NCI-H146 treated with DMSO at 0.1 percent for 48 hours (cell line): ENCODE results near the gene POLD2.

Experiments used
- DNase-seq: peaks from one replicate; lab custom pipeline; 2025; ENCODE audit not compliant: unreplicated experiment; lab: John Stamatoyannopoulos, UW

Gene POLD2

DNA sequence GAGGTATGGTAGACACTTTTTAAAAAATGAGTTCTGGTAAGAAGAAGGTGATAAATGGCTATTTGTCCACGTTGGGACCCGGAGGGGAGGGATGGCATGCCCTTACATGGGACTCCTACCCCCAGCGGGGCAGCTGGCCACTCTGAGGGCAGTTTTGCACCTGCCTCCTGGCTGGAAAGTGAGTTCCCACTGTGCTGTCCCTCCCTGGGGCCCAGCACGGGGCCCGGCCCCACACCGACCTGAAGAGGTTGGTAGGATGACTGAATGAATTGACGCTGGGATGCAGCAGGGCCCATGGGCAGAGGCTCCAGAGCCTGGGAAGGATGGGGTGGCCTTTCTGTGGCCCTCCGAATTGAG lies 19.8 kb downstream of the POLD2 start:
- DNase-seq, result no peak

DNA sequence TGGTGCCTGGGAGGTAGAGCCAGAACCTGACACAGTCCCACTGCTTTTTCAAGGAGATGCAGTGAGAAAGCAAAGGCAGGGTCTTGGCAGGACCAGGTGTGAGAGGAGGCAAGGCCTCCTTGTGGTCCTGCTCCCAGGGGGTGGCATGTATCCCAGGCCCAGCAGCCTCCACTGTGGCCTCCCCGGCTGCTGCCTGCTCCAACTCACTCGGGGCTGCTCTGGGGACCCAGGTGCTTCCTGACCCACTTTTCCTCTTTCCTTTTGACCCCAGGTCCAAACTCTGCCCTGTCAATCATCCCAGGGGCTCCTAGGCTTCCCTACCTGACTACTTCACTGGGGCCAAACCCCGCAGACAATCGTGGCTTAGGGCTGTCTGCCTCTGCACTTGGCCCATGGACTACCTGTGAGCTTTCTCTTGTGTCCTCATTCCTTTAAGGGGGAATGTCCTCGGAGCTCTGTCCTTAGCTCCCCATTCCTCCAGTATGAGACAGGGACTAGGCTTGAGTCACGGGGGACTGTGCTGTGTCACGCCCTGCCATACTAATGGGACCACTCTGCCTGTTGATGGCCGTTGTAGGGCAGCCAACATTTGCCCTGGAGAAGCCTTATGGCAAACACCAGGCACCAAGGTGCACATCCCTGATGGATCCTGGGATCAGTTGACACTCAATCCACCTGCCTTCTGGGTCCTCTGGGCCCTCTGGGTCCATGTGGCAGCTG lies 20.3 kb downstream of the POLD2 start:
- no peak for DNase-seq

DNA sequence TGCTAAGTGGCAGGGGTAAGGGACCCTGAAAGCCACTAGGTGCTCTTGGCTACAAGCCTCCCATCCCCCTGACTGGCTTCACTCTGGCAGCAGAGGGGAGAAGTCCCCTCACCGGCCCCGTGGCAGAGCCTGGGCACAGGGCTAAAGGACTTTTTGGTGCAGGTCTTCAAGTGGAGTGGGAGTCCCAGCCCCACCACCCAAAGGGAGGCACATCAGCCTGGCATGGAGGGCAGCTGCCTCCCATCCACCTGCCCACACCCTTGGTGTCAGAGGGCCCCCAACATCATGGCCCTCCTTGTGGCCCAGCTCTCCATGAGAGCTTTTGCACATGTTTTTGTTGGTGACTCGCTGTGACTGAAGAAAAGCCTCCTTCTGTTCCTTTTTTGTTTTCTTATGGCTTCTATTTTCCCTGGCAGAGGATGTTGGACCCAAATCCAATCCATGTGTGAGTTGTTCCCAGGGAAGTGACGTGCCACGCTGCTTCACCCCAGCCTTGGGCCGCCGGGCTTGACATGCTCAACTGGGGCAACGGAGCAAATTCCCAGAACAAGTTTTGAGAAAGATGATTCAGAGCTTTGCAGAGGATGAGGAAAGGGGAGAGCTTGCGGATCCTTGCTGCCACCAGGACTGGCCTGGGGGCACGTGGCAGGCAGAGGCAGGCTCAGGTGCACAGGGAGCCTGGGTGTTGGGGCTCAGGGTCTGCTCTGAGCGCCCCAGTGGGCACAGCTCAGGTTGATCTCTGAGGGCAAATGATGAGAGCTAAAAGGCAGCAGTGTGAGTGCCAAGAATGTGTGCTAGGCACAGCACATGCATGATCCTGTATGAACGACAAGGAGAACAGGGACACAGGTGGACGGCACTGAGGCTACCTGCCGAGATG lies 21.1 kb downstream of the POLD2 start:
- DNase-seq, result no peak

DNA sequence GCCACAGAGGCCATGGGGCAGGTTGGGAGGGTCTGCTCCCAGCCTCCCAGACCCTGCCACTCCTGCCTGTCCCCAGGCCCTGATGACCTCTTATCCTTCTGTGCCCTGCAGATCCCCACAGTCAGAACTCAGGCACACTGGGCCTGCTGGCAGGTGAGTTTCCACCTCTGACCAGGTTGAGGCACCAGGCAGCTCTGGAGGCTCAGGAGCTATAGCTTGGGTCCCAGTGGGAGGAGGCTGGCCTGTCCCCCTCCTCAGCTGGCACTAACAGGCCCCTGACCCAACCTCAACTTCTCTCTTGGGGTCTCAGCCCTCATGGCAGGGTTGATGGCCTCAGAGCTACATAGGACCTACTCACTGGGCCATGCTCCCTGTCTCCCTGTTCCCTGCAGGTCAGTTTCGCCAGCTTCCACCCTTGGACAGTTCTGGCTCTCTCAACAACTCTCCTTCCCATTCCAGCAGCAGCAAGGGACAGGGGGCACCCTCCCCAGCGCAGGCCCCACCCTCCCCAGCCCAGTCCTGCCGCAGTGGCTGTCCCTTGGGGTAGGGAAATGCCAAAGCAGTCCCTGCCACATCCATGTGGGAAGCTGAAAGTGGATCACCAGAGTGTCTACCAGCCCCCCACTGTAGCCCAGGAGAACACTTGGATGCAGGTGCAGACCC lies 21.9 kb downstream of the POLD2 start:
- no peak for DNase-seq

DNA sequence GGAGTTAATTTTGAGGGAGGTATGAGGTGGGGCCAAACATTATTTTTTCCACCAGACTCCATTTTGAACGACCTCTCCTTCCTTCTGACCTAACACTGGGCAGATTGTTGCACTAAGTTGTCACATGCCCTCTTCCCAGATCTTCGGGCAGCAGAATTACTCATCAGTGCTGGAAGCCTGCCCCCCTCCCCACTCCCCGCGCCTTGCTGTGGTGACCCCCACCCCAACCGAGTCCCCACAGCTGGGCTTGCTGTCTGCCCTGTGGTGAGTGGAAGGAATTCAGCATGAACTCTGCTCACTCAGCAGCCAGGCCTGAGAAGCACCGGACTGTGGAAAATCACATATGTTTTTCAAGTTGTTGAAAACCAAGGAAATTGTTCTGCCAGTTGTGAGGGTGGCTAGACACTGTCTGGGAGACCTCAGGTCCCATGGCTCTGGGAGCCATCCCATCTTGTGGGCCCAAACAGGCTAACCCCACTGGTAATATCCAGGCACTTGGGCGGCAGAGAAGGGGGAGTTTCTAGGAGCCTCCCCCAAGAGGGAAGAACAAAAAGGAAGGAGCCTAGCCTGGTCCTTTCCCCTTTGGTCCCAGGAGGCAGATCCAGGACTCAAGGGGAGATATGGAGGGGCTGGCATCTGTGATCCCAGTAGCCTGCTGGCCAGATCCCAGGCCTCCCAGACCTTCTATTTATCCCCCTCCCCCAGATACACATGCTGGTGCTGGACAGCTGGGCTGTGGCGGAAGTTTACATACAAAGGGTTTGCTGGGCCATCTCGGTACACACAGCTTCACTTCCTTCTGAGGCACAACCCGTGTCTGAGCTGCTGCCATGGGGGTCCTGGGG lies 22.7 kb downstream of the POLD2 start:
- no peak for DNase-seq

DNA sequence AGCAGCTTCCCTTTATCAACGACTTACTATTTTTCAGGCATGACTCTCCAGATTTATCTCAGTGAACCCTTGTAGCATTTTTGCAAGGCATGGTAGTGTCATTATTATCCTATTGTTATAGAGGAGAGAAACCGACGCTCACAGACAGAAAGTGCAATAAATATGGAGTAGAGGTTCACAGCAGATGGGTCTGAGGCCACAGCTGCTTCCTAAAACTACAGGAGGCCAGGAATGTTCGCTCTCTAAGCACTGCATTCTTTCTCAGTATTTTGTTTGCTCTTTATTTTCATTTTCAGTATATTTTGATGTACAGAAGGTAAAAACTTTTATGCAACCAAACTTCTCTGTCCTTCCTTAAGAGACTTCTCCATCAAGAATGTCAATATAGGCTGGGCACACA lies 23.7 kb downstream of the POLD2 start:
- no peak for DNase-seq

DNA sequence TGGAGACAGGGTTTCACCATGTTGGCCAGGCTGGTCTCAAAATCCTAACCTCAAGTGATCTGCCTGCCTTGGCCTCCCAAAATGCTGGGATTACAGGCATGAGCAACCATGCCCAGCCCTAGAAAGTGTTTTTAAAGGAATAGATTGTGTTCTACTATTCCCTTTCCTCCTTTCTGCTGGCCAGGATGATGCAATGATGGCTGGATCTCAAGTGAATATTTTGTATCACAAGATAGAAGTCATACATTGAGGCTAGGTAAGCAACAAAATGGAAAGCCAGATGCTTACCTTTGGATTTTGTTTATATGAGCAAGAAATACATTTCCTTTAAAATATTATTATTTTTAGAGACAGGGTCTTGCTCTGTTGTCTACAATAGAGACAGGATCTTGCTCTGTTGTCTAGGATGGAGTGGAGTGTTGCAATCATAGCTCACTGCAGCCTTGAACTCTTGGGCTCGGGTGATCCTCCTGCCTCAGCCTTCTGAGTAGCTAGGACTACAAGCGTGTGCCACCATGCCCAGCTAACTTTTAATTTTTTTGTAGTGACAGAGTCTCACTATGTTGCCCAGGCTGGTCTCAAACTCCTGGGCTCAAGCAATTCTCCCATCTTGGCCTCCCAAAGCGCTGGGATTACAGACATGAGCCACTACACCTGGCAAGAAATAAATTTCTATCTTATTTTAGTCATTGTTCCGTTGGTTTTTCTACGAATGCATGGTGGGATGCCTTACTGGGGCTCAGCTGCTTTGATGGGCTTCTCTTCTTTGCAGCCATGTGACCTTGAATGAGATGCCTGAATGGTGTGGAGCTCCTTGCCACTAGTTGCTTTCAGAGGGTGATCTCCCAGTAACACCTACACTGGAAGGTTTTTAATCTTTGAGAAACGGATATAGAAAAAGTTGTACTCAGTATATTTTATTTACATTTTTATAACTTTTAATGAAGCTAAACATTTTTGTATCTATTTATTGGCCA lies 25.0 kb downstream of the POLD2 start:
- no peak for DNase-seq

DNA sequence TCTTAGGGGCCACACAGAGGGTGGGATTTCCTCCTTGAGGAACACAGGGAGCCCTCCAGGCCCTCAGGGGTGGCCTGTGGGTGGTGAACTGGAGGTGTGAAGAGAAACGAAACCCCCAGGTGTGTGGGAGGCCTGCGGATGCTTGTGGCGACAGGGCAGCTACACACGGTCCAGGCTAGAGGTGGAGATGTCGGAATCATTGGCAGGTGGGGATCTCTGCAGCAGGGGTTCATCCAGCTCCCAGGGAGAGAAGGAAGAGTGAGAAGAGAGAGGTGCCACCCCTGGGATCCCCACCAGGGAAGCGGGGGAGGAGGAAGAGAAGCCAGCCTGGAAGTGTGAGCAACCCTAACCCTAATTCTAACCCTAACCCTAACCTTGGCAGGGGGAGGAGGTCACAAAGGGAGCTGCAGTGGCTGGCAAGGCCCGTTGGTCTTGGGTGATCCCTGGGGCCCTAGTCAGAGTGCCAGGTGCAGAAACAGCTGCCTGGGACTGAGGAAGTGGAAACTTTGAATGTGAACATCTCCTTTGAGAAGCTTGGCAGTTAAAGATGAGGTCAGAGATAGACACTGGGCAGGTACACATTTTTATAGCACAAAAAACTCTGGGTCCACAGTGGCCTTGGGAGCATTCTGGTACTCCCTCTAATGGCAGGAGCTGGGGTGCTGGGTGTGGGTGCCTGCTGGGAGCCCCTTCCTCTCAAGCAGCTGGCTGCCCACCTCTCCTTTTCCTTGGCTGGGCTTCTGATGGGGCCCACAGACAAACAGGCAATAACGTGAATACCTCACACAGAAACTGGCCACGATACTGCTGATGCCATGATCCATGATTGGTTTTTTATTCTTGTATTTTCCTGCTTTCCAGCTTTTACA lies 26.1 kb downstream of the POLD2 start:
- no peak for DNase-seq

DNA sequence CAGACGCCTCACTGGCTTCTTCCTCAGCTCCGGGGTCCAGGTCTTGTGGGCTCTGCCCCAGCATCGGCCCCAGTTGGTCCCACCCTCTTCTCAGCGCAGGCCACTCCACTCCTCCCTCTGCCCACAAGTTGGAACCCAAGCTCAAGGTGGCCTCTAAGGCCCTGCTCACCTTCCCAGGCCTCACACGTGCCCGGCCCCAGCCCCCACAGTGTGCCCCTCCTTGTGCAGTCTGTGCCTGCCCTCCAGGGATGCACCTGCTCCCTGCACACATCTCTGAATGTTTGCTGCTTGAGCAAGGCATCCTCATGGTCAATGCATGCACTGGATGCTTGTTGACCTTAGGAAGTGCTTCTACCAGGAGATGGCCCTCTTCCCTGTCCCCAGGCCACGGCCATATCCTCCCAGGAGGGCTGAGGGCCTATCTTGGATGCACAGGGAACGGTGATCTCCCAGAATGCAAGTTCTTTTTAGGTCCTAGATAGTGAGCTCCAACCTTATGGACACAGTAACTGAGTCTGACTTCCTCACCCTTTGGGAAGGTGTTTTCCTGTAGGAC lies 26.9 kb downstream of the POLD2 start:
- DNase-seq, result no peak

DNA sequence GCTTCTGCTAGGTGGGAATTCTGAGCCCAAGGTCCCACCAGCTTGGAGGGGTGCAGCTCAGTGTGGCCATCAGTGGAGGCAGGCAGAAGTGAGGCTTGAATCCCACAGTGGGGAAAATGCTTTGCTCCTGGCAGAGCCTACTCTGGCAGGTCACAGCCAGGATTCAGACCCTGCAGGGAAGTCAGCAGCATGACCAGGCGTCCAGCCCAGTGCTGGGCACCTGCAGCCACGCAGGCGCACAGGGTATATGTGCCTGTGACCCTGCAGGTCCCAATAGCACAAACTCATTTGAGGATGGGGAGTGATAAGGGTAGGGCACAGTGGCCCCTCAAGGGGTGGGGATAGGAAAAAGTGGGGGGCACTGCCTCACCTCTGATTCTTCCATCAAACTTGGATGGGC lies 27.6 kb downstream of the POLD2 start:
- DNase-seq, result no peak

DNA sequence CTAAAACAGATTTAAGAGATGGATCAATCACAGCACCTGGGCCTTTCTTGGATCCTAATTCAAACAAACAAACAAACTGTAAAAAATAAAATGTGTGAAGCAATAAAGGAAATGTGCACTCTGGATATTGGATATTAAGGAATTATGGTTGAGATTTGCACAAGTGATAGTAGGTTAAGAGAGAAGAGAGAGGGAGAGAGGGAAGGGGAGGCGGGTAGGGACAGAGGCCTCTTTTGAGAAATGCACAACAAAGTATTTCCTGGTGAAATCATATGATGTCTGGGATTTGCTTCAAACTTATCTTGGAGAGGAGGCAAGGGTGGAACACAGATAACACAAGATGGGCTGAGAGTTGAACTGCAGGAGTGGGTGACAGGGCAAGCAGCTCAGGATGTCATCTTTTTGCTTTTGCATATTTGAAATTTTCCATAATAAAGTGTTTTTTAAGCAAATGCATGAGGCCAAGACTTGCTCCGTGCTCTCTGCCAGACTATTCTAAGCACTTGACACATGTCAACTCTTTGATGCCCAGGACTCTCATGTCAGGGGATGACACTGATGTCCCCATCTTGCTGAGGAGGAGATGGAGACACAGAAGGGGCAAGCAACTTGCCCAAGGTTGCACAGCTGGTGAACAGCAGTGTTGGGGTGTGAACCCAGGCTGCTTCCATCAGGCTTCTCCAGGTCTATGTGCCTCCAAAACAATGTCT lies 28.3 kb downstream of the POLD2 start:
- DNase-seq, result no peak

DNA sequence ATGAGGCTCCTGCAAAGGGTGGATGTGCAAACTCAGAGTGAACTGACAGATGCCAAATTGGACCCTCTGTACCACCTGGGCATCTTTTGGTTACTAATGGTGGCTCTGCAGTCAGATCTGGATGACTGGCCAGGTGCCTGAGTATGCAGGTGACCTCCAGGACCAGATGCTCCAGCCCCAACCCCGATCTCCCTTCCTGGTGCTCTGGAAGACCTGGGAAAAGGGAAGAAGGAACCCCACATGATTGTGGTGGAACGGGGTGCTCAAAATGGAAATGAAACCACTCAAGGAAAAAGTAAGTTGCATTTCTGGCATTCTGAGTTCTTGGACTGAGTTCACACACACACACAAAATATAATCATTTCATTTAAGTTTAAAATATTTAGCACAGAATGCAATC lies 29.0 kb downstream of the POLD2 start:
- DNase-seq, result no peak

DNA sequence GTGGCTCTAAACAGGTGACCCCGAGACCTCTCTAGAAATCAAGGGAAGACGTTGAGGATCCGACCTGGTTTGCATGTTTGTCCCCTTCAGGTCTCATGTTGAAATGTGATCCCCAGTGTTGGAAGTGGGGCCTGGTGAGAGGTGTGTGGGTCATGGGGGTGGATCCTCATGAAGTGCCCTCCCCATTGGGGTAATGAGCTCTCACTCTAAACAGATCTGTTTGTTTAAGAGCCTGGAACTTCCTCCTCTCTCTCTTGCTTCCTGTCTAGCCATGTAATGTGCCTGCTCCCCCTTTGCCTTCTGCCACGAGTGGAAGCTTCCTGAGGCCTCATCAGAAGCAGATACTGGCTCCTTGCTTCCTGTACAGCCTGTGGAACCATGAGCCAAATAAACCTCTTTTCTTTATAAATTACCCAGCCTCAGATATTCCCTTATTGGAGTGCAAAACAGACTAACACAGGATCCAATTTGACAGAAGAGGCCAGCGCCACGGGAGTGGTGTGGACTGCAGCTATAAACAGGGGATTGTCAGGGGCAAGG lies 30.2 kb downstream of the POLD2 start:
- DNase-seq, result no peak

DNA sequence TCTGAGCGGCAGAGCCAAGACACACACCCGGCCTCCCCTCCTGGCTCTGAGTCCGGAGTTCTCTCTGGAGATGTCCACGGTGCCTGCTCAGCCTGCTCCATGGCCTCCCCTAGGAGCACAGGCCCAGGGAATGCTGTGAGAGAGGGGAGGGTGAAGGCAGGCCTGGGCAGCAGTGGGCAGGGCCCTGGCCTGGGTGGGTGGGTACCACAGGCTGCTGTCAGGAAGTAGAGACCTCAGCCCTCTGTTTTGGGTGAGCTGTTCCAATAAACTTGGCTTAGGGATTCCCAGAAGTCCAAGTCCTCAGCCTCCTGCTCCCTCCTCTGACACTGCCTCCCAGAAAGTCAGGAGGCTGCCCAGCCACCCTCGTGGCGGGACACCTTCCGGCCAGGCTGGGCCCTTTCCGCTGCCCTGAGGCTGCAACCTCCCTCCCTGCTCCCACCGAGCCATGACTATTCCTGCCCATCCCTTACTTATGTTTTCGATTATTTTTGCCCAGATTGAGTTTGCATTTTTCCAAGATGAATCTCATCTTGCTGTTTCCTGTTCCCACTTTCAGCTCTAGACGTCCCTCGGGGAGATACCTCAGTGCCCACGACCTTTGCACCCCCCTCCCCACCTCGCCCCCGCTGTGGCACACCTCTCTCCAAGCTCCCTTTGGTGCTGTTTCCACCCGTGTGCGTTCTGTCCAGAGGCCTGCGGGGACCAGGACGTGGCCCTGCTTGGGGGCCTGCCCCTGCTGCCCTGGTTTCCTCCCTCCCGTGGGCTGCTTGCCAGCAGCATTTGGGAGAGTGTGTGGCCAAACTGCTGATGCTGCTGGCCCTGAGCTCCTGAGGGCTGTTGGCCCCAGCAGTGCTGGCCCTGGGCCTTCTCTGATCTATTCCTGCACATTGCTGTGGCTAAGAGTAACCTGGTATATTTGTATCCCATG lies 35.2 kb downstream of the POLD2 start:
- DNase-seq, result no peak

DNA sequence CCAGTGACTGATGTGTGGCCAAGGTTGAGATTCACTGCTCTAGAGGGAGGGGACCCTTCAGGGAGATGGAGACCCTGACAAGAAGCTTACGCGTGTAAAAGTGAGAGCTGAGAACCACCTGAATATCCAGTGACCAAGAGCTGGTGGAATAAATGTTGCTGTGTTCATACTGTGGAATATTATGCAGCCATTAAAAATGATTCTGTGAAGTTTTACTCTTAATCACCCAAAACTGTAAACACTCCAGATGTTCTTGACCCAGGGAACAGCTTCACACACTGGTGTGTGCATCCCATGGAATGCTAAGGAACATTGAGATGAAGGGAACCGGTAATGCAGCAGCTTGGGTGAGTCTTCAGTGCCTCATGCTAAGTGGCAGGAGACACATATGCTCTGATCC lies 36.7 kb downstream of the POLD2 start:
- DNase-seq, result no peak

DNA sequence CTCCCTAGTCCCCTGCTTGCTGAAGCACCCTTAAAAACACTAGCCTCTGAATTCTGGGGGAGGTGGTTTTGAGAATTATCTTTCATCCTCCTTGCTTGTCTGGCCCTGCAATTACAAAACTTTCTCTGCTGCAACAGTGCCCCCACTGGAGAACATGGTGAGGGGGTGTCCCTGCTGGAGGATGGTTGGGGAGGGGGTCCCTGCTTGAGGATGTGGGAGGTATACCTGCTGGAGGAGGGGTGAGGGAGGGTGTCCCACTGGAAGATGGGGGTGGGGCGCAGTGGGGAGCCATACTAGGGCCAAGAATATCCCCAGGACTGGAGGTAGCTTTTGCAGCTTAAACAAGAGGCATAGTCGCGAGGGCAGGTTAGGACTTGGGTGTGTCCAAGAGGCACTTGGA lies 37.8 kb downstream of the POLD2 start:
- DNase-seq, result no peak

DNA sequence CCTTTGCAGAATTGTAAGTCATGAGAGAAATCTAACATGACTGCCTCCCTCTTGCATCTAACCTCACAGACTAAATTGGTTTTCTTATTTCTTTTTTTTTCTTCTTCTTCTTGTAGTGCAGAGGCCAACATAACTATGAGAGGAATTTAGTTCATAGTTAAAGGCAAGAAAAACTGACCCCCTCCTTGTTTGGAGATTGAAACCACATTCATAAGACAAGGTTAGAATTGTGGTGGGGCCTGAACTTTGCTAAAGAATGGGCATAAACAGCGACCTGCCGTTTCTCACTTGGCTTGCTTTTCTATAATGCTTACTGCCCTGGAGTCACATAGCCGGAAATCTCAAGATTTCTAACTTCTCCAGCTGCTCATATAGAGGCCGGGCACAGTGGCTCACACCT lies 38.6 kb downstream of the POLD2 start:
- no peak for DNase-seq
